Right ventricle myocardium inferior (tissue), 1 donor: ENCODE data around the gene IFI30. TPM values are rescaled to one million over a fixed set of nuclear protein-coding genes. Genes with fewer than 3 reads are reported as not detected.

Experiments
- ATAC-seq: fragments of 200-7000 bp; cut with Tn5 transposase; one replicate; pipeline ENCODE4 v1.9.1; 2020; ENCODE audit warnings: mild to moderate bottlenecking, moderate library complexity
- DNase-seq: peaks from one replicate; pipeline ENCODE4 v3.0.0; 2021; ENCODE audit errors: missing footprints
- intact Hi-C: fragments of 100-400 bp; cut with DNase I; formaldehyde crosslinking; loops from one replicate; pipeline ENCODE4 v1.11.0; 2022
- long read RNA-seq: library from polyadenylated mRNA; unstranded; transcript quantifications from one replicate; pipeline ENCODE4 v2.0.0, GENCODE V29; 2021
- total RNA-seq: library from RNA; stranded (reverse); fragmentation: NEBNext Ultra II Directional; extraction: Animal tissue kit (Norgen Biotek cat#: 25700); gene quantifications from one replicate; pipeline ENCODE4 v1.2.1, GENCODE V29; 2021
- donor health status: DM: no; HTN: yes; CAD: no; lungs with severe emphysema.

IFI30 gene
- 32.5 TPM for total RNA-seq
- long read RNA-seq, transcript IFI30-201 (7 exons, 1,134 nt) = major isoform, 23 of 23 reads
- long read RNA-seq, partial matches to known transcripts = 0 of 23 reads
- long read RNA-seq, other reads (novel, unspliced or antisense) = 0 of 23 reads

DNA sequence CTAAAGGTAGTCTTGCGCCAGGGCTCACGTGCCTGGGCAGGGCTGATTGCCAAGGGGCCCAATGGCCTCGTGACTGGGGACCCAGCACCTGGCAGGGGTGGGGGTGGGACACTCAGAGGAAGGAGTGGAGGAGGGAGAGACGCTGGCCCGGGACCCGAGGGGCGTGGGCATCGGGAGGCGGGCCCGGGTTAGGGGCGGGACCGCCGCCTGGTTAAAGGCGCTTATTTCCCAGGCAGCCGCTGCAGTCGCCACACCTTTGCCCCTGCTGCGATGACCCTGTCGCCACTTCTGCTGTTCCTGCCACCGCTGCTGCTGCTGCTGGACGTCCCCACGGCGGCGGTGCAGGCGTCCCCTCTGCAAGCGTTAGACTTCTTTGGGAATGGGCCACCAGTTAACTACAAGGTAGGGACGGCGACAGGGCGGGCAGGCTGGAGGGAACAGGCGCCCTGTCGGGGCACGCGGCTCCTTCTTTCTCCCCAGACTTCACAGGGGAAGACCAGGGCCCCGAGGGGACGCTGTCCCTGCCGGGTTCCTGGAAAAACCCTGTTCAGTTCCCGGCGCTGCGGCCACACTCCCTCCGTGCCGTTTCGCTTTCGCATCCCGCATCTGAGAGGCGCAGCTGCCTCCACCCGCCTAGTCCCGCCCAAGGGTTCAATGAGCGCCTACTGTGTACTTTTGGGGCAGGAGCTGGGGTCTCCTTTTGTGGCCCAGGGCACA, at the start of gene IFI30:
IFI30 (plus strand) TSS at position 242 of the 717 bp plus-strand sequence; CDS start at position 271, 29 bp downstream.
- DNase-seq = peak; percentile 92
- intact Hi-C loops = no loop called here
- ATAC-seq = peak; percentile 76

DNA sequence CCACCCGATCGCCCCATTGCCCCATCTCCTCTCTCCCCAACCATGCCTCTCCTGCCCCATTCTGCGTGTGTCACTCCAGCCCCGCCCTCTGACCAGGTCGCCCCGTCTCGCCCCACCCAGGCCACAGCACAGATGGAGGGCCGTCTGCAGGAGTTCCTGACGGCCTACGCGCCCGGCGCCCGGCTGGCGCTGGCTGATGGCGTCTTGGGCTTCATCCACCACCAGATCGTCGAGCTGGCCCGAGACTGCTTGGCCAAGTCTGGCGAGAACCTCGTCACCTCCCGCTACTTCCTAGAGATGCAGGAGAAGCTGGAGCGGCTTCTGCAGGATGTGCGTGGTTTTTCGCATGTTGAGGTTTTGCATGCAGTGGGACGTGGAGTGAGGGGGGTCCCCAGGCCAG, 49.8 kb upstream of the IFI30 start:
- peak; percentile 60 for DNase-seq
- intact Hi-C loops = no loop called here
- ATAC-seq = no peak

DNA sequence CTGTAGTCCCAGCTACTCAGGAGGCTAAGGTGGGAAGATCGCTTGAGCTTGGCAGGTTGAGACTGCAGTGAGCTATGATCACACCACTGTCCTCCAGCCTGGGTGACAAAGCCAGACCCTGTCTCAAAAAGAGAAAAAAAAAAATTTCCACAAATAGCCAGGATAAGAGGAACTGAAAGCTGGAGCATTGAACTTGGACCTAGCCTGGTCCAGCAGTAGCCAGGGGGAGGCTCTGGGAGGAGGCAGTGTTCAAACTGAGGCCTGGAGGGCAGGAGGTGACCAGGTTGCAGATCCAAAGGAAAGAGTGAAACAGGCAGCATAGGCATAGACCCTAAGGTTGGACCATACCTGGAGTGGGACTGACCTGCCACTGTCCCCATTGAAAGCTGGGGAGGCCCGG, 47.5 kb upstream of the IFI30 start:
- DNase-seq (peak; percentile 23), ATAC-seq (peak; percentile 9)
- intact Hi-C loops = no loop called here

DNA sequence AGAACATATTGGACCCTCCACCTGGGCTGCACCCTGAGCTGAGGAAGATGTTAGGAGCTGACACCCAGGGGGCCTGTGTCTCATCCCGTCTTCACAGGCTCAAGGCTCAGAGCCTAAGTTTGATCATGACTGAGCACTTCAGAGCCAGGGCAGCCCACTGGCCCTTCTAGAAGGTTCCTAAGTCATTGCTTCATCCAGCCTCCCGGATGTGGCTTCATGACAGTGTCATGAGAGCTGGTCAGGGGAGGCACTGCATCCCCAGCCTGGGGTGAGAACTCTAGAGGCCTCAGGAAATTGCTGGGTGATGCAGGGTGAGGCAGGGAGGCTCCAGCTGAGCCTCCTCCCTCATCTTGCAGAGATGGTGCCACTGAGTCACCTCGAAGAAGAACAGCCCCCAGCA, 45.6 kb upstream of the IFI30 start:
- intact Hi-C loops = no loop called here
- no peak for ATAC-seq

DNA sequence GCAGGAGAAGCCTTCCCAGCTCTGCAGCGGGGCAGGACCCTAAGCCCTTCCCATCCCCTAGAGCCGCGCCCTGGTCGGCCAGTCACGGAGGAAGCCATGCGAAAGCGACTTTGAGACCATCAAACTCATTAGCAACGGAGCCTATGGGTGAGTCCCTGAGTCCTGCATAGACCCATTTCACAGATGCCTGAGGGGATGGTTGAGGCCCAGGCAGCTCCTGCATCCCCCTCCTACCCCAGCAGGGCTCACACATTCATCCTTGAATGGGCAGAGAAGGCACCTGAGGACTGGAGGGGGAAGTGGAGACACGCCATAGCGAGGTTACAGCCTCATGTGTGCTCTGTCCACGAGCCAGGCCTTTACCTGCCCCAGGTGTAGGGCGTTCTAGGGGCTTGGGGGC, 44.8 kb upstream of the IFI30 start:
- intact Hi-C loops = no loop called here

More for the DNA sequence above, 45.6 kb upstream of the IFI30 start:
- peak; percentile 54 for DNase-seq

DNA sequence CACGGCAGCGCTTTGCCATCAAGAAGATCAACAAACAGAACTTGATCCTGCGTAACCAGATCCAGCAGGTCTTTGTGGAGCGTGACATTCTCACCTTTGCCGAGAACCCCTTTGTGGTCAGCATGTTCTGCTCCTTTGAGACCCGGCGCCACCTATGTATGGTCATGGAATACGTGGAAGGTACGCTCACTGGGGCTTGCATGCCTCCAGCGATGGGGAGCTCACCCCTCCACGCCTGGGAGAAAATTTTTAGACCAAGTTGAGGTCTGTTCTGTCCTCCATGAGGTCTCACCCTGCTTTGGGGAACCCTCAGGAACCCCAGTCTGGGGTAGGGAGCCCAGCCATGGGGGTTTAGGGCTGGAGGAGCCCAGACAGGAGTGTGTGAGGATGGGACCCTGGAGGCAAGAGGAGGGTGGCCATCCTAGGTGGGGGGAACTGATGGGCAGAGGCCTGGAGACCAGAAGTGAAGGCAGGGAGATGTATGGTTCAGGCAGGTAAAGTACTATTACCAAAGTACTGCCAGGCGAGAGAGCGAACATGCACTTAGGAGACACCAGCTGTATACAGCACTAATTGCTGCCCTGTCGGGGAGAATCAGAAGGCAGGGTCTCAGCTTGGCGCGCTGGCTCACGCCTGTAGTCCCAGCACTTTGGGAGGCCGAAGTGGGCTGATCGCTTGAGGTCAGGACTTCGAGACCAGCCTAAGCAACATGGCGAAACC, 42.9 kb upstream of the IFI30 start:
- intact Hi-C loops = no loop called here
- DNase-seq = no peak

More for the DNA sequence above, 44.8 kb upstream of the IFI30 start:
- no peak for ATAC-seq
- no peak for DNase-seq

DNA sequence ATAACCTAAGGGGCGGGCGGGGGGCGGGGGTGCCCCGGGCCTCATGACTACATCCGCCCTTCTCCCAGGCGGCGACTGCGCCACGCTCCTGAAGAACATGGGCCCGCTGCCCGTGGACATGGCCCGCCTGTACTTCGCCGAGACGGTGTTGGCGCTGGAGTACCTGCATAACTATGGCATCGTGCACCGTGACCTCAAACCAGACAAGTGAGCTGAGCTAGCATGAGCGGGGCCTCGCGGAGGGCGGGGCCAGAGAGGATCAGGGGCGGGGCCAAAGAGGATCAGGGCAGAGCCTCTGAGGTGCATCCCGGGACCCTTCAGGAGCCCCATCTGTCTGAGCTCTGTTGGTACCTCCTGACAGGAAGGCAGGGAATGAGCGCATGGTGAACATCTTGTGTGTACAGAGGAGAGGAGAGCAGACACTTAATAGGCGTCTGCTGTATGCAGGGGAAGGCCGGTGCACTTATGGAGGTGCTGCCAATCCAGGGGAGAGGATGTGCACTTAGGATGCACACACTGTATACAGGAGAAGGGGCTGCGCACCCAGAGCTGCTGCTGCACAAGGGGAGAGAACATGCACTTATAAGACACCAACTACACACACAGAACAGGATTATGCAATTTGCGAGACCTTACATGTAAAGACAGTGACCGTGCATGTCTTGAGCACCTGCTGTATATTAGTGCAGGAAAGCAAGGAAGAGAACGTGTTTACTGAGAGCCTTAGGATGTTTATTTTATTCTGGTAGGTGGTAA, 41.6 kb upstream of the IFI30 start:
- no peak for DNase-seq
- intact Hi-C loops = no loop called here
- ATAC-seq = no peak

More for the DNA sequence above, 42.9 kb upstream of the IFI30 start:
- no peak for ATAC-seq

DNA sequence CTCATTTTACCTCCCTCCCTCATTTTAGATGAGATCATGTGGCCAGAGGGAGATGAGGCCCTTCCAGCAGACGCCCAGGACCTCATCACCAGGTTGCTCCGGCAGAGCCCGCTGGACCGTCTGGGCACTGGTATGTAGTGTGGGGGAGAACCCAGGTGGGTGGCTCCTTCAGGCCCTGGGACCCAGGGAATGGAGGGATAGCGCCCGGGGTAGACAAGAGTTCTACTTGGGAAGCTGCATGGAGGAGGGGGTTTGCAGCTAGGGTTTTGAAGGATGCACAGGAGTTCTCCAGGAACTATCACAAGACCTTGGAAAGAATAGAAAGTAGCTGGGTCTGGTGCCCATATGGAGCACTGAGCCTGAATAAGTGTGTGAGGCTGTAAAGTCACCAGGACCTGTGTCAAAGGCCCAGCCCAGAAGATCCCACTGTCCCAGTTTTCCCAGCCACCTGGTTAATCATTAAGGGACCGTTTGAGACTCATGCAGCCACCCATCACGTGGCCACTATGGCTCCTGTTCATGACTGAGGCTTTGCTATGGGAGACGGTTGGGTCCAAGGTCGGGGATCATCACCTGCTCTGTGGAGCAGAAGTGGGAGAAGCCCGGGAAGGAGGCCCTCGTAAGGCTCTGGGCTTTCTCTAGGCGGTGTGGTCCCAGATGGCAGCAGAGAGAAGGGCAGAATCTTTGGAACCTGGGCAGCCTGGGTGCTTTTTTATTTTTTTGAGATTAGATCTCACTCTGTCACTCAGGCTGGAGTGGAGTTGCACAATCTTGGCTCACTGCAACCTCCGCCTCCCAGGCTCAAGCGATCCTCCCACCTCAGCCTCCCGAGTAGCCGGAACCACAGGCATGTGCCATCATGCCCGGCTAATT, 37.7 kb upstream of the IFI30 start:
- ATAC-seq (no peak), DNase-seq (no peak)
- intact Hi-C loops = no loop called here

DNA sequence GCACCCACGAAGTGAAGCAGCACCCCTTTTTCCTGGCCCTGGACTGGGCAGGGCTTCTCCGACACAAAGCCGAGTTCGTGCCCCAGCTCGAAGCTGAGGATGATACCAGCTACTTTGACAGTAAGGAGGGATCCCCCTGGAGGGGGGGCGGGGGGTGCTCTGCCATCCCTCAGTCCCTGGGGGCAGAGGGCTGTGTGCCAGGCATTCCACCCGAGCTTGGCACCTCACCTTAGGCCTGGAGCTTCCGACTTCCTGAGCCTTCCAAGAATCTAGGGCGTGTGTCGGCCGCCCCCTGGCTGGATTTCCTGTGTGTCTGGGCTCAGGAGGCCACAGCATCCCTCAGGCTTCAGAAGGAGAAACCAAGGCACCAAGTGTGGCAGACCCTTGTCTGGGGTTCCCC, 36.4 kb upstream of the IFI30 start:
- ATAC-seq (no peak), DNase-seq (no peak)
- intact Hi-C loops = no loop called here

DNA sequence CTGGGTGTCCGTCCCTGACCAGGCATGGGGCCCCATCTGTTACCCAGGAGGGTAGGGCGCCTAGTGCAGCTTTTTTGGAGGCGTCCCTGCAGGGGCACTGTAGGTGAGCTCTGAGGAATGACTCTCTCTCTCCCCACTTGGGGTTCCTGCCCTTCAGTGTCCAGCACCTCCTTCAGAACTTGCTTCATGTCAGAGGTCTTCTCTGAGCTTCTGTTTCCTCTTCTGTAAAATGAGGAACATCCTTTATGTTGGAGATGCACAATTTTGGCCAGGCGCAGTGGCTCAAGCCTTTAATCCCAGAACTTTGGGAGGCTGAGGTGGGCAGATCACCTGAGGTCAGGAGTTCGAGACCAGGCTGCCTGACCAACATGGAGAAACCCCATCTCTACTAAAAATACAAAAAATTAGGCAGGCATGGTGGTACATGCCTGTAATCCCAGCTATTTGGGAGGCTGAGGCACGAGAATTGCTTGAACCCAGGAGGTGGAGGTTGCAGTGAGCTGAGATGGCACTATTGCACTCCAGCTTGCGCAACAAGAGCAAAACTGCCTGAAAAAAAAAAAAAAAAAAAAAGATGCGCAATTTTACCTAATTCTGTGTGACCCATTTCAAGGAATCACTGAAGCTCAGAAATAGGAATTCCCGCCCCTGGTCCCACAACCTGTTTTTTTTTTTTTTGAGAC, 35.8 kb upstream of the IFI30 start:
- intact Hi-C loops = no loop called here
- ATAC-seq (no peak), DNase-seq (no peak)

DNA sequence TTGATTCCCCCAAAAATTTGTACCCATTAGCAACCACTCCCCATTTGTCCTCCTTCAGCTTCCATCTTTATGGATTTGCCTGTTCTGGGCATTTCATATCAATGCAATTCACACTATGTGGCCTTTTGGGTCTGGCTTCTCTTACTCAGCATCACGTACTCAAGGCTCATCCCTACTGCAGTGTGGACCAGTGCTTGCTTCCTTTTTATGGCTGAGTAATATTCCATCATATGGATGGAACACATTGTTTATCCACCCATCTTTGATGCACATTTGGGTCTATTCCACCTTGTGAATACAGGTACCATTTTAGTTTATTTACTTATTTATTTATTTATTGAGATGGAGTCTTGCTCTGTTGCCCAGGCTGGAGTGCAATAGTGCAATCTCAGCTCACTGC, 33.1 kb upstream of the IFI30 start:
- DNase-seq = no peak
- intact Hi-C loops = no loop called here
- no peak for ATAC-seq

DNA sequence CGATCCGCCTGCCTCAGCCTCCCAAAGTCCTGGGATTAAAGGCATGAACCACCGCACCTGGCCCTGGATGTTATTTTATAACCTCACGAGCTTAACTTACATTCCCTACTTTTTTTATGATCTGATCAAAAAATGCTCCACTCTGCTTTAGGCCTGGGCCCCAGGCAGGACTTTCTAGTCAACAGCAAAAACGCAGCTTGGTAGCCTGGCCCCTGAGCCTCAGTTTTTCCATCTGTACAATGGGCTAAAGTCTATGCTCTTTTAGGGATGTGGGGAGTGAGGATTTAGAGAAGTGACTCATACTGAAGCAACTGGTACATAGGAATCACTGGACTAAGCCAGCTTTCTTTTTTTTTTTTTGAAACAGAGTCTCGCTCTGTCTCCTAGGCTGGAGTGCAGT, 32.6 kb upstream of the IFI30 start:
- ATAC-seq = no peak

DNA sequence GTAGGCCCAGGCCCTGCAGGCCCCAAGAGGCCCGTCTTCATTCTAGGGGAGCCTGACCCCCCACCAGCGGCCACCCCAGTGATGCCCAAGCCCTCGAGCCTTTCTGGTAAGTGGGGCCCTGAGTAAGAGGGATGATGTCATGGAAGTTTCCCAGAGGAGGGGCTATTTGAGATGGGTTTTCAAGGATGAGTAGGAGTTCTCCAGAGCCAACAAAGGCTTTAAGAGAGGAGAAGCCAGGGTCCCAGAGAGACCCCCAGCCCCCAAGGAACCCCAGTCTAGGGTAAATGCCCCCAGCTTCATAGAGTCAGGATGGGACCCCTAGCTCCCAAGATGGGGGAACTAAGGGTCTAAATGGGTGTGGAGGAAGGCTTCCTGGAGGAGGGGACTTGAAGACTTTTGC, 29.7 kb upstream of the IFI30 start:
- intact Hi-C loops = no loop called here
- ATAC-seq (no peak), DNase-seq (no peak)

More for the DNA sequence above, 32.6 kb upstream of the IFI30 start:
- intact Hi-C loops = no loop called here
- no peak for DNase-seq

DNA sequence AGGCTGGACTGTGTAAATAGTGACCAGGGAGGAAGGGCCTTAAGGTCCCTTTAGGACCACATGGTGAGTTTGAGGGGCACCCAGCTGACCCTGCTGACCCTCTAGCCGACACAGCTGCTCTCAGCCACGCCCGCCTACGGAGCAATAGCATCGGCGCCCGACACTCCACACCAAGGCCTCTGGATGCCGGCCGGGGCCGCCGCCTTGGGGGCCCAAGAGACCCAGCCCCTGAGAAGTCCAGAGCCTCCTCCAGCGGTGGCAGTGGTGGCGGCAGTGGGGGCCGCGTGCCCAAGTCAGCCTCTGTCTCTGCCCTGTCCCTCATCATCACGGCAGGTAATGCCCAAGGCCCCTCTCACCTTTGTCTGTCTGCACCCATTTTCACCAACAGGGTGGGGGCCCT, 29.3 kb upstream of the IFI30 start:
- intact Hi-C loops = no loop called here
- no peak for DNase-seq
- no peak for ATAC-seq

DNA sequence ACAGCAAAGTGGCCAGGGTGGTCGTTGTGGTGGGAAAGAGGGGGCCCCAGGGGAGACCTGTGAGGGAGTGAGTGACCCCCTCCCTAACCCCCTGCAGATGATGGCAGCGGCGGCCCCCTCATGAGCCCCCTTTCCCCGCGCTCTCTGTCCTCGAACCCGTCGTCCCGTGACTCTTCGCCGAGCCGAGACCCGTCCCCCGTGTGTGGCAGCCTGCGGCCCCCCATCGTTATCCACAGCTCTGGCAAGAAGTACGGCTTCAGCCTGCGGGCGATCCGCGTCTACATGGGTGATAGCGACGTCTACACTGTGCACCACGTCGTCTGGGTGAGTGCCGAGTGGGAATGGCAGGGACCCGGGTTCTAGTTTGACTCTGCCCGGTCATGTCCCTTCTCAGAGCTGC, 28.7 kb upstream of the IFI30 start:
- intact Hi-C loops = no loop called here
- ATAC-seq (no peak), DNase-seq (no peak)

DNA sequence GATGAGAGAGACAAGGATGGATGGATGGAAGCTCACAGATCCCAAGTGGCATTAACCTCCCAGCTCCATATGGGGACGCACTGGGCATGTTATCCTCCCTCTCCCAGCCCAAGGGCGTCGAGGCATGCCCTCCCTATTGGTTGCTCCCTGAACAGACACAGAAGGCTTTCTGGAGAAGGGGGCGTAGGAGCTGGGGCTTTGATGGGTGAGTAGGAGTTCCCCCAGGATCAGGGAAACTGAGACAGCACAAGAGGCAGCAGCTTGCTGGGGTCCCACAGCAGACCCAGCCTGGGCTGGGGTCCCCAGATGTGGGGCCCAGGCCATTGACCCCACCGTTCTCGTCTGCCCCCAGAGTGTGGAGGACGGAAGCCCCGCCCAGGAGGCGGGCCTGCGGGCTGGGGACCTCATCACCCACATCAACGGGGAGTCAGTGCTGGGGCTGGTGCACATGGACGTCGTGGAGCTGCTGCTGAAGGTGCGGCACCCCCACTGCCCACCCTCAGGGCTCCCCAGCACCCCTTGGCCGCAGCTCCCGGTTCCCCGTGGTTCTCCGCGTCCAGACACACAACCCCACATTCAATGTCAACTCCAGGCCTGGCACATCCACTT, 28.1 kb upstream of the IFI30 start:
- ATAC-seq (no peak), DNase-seq (no peak)
- intact Hi-C loops = no loop called here

DNA sequence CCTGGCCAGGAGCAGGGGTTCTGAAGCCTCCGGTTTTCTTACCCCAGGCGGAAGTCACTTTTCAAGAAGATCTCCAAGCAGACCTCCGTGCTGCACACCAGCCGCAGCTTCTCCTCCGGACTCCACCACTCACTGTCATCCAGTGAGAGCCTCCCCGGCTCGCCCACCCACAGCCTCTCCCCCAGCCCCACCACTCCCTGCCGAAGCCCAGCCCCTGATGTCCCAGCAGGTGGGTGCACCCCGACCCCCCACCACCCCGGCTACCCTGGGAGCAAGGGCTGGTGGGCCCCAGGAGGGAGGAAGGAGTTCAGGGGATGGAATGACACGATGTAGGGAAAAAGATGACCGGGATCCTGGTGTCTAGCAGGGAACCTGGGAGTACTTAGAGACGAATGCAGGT, 26.2 kb upstream of the IFI30 start:
- ATAC-seq (no peak), DNase-seq (no peak)
- intact Hi-C loops = no loop called here

DNA sequence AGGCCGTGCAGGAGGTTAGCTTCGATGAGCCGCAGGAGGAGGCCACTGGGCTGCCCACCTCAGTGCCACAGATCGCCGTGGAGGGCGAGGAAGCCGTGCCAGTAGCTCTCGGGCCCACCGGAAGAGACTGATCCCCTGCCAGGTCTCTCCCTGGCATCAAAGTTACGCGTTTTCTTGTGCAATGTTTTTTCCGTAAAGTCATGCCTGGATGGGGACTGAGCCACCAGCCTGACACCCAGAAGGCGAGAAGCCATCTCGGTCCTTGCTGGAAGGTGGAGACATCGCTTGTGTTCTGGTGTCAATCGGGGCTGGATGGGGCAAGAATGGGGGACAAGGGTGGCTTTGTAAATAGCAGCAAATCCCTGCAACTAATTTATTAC, 24.0 kb upstream of the IFI30 start:
- DNase-seq = no peak
- intact Hi-C loops = no loop called here
- no peak for ATAC-seq
